GM21737 (cell line): ENCODE data around the gene HOXD8.

Experiments
- ATAC-seq: cut with Tn5 transposase; IDR thresholded peaks from one replicate; pipeline ENCODE4 v1.9.1; 2021; ENCODE audit warnings: mild to moderate bottlenecking, moderate library complexity; ENCODE audit not compliant: unreplicated experiment

HOXD8 gene

DNA sequence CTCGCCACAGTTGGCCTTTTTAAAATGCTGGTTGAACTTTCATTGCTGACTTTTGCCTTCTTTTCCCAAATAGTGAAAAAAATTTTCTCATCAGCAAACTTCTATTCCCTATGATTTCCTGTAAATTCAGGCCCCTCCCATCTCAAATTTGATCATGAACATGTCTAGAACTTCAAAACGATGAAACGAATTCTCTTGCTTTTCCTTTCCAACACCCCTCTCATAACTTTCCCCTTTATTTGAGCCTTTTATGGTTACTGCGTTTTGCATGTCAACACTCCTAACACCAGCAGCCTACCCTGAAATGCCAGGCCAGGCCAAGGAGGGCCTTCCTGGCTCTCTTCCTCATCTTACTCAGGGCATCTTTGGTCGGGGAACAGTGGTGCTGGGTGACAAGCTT lies 38.6 kb upstream of the HOXD8 start:
- no peak for ATAC-seq

GRCh38 chr2:176091329-176092258 lies 37.9 kb upstream of the HOXD8 start:
- no peak for ATAC-seq

GRCh38 chr2:176092270-176093144 lies 37.0 kb upstream of the HOXD8 start, which contains the start of gene HOXD13:
Gene HOXD13, plus strand, starts transcription at chr2:176092721. Its CDS starts 170 bp downstream, at chr2:176092891.
- no peak for ATAC-seq

- no peak for ATAC-seq
These were observed 36.2 kb upstream of the HOXD8 start for GRCh38 chr2:176093145-176093897.

DNA sequence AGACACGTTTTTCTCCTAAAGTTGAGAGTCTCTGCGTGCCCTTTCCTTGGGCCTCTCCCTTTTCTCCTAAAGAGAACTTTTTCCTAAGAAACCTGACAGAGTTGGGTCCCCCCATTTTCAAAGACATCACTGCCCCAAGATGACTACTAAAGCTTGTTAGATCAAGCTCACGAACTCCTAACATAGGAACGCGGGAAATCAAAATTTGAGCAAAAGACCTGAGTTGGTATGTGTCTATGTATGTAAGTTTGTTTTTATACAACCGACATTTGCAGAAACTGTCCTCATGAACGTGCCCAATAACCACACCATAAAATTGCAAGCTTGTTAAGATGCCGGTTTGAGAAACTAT lies 35.6 kb upstream of the HOXD8 start:
- no peak for ATAC-seq

GRCh38 chr2:176094349-176094748 lies 35.2 kb upstream of the HOXD8 start:
- ATAC-seq, result no peak

- no peak for ATAC-seq
These were observed 34.1 kb upstream of the HOXD8 start for GRCh38 chr2:176095421-176095820.

DNA sequence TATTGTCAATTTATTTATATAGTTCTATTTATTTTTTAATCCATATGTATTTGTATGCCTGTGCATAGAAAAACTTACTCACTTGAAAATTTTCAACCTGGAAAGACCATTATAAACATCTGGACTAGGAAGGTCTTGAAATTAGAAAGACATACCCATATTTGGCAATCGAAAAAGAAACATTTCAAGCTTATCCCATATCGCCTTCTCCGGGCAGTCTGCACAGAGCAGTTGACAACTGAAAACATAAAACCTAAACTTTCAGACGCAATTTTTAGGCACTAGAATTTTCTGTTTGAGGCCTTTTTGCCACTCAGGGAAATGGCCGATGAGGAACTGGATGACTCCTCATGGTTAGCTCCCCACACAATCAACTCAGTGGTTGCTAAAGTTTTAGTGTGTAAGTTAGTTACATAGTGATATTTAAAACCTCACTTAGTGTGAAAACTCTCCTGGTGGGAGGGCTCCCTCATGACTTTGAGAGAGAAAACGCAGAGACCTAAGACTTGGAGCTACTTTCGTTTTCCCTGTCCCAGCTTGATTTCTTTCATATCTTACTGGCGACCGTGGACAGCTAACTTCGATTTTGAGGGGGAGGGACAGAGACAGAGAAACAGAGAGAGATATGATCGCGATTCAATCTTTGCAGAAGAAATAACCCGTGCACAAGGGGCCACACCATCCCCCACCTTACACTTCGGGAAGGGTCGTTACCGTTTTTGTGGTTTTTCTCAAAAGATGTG lies 33.1 kb upstream of the HOXD8 start:
- no peak for ATAC-seq

DNA sequence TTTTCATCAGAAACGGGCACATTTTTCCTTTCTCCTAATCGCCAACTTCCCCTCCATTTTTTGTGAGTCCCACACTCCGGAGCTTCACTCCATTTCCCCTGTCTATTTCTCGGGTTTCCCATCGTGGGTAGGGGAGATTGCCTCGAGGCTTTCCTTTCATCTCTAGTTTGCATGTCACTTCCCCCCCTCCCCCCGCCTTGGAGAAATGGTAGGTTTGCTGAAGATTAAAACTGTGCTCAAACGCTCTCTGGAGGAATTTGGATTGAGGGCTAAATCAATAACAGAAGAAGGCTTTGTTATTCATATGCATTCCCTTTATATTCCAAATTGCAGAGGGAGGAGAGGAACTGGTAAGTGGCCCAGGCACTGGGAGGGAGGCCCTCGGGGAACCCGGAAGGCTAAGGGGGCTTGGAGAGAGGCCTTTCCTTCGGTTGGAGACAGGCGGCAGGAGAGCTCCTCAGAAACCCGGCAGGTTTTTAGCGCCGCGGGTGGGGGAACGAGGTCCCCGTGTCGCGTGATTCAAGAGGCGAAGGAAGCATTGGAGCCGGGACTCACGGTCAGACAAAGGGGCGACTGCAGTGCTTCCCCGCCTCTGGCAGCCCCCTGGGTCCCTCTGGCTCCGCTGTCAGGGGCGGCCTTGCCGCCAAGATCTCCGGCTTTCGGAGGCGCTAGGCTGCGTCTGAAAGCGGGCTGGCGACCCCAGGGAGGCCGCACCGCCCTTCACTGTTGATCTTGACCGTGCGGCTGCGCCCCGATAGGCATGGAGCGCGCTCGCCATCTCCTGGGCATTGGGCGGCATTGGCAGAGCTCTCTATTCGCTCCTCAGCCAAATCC lies 32.3 kb upstream of the HOXD8 start:
- ATAC-seq, result peak; percentile 60

DNA sequence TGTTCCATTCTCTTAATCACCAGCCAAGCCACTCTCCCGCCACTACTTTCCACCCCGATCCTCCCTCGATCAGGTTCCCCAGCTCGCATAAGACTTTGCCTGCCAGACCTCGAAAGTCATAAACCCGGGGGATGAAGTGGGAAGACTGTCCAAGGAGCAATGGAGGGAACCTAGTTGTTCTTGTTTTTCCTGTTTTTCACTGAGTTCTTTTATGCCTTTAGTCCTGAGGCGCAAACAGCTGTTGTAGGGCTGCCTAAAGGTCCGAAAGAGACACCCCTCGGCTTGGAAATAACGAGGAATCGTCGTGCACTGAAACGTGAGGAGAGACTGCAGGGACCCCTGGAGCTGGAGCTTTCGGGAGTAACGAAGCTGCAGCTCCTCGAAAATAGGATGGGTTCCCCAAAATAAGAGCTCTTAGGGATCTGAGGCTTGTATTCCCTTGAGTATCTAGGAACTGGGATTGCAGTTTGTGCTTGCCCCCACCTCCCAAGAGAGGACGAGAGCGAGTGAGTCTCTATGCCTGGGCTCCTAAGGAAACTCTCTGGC lies 31.6 kb upstream of the HOXD8 start:
- ATAC-seq, result no peak

GRCh38 chr2:176098366-176099158 lies 30.9 kb upstream of the HOXD8 start:
- ATAC-seq, result no peak

DNA sequence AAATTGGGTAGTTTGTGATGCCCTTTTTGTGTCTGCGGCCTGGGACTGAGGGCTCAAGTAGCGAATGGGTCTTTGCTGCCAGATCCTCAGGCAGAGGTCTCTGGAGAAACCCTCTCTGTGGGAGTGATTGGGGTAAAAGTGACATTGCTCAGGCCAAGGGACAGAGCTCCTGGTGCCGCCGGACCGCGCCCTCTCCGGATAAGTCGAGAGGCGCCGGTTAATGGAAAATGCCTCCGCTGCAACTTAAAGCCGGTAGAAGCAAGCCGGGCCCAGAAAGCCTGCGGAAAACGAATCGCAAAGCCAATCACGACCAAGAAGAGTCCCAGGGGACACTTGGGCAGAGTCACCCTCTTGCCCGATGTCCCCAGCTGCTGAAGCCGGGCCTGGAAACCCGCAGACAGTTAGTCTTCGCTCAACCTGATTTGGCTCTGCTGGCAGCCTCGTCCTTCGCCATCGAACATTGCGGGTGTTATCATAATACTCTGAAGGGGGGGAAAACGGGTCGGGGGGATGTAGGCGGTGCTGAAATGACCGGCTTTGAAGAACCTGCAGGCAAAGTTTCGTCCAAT lies 30.3 kb upstream of the HOXD8 start:
- no peak for ATAC-seq

DNA sequence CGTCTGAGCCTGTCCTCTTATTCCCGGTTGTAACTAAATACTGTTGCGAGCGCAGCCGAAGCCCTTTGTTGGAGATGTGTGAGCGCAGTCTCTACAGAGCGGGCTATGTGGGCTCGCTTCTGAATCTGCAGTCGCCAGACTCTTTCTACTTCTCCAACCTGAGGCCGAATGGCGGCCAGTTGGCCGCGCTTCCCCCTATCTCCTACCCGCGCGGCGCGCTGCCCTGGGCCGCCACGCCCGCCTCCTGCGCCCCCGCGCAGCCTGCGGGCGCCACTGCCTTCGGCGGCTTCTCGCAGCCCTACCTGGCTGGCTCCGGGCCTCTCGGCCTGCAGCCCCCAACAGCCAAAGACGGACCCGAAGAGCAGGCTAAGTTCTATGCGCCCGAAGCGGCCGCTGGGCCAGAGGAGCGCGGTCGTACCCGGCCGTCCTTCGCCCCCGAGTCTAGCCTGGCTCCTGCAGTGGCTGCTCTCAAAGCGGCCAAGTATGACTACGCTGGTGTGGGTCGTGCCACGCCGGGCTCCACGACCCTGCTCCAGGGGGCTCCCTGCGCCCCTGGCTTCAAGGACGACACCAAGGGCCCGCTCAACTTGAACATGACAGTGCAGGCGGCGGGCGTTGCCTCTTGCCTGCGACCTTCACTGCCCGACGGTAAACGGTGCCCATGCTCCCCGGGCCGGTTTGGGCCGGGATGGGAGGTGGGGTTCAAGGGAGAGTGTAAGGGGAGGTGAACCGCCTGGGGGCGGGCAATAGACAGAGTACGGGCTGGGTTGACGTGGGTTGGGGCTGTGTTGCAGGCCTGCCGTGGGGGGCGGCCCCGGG lies 29.6 kb upstream of the HOXD8 start, which contains the start of gene HOXD12:
HOXD12 (plus strand) TSS at position 68 of the 819 bp plus-strand sequence; CDS start at position 75, 7 bp downstream.
- no peak for ATAC-seq

- ATAC-seq, result no peak
These were observed 28.9 kb upstream of the HOXD8 start for GRCh38 chr2:176100547-176101140.

DNA sequence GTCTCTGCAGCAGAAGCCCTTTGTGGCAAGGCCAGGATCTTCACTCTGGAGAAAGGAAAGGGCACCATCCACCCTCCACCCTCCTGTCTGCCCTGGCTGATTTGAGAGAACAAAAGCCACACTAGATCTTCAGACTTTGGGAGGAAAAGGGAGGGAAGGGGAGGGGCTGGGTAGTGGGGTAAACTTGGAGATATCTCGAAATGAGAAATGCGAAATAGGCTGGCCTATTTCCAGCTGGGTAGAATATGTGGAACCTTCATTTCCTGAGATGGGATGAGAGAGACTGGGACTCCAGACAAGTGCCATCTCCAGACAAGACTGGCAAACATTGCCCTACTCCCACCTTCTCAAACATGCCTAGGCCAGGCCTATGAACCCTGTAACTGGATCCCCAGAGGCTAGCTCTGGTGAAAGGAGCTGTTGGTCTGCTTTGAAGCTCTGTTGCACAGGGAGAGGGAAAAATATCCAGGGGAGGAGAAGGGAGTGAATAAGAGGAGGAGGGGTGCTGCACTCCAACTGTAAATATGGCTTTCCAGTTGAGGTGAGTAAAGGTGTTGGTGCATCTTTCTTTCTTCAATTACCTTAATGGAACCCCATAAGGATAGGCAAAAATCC lies 28.2 kb upstream of the HOXD8 start:
- no peak for ATAC-seq

DNA sequence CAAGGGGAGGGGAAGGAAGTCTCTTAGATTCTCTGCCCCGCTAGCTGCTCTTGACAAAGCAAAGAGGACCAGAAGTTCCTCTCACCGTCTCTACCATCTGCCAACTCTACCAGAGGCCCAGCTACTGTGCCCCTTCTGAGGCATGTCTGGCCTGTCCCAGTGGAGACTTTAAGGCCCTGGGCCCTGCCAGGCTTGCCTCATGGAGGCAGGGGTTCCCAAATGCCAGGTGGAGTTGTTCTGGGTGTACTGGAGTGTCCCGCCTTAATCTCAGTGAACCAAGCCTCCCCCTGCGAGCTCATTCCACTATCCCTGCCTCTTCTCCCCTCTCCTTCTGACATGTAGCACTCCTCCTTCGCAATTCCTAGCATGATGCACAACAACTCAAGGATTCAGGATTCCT lies 27.7 kb upstream of the HOXD8 start:
- ATAC-seq, result no peak
